Endothelial cell of umbilical vein (primary cell): ENCODE results near the gene NT5C1A. TPM values are rescaled to one million over a fixed set of nuclear protein-coding genes. Genes with fewer than 3 reads are reported as not detected.

ENCODE experiments used
- BruUV-seq: library from RNA; stranded (reverse); fragments of 400-500 nt; replicated peaks from 2 replicates; lab custom pipeline; 2021; lab: Mats Ljungman, UMichigan
- CTCF ChIA-PET: fragments of 300-600, 350-600 bp; sonication (Branson Sonifier 250); formaldehyde crosslinking; loops from one replicate; lab custom pipeline; 2021; ENCODE audit warnings: antibody characterized with exemption, inconsistent platforms; lab: Charles Lee
- POLR2A ChIA-PET: fragments of 300-600, 350-600 bp; sonication (Branson Sonifier 250); formaldehyde crosslinking; loops from one replicate; lab custom pipeline; 2021; ENCODE audit warnings: antibody characterized with exemption, inconsistent platforms; lab: Charles Lee
- DNase-seq: peaks from one replicate; pipeline ENCODE4 v3.0.0-alpha.2; 2011; ENCODE audit warnings: low read depth, low spot score
- FAIRE-seq: peaks from 2 replicates; lab custom pipeline; 2011; peaks lifted over from hg19 to GRCh38; lab: Jason Lieb, UNC
- H2AFZ ChIP-seq: 2 replicates; pipeline ENCODE4 v1.6.0; 2012; ENCODE audit warnings: low read depth, low read length, control low read depth, inconsistent platforms
- H3K27ac ChIP-seq: 2 replicates; pipeline ENCODE4 v1.5.1; 2011; ENCODE audit warnings: low read depth, mild to moderate bottlenecking, control low read depth, low read length, moderate library complexity; ENCODE audit not compliant: insufficient read depth
- H3K27me3 ChIP-seq, 2 experiments: 2 replicates each; pipeline versions ENCODE4 v1.6.0 to v1.6.1; 2011; ENCODE audit warnings: low read length in 2 of 2, mixed read lengths in 1 of 2; ENCODE audit not compliant: control insufficient read depth in 2 of 2, insufficient read depth in 2 of 2
- H3K36me3 ChIP-seq, 2 experiments: 2 replicates in 1 of 2; 3 replicates in 1 of 2; pipeline ENCODE4 v1.5.1; 2011; ENCODE audit warnings: low read length in 2 of 2, mild to moderate bottlenecking in 1 of 2, moderate library complexity in 1 of 2; ENCODE audit not compliant: control insufficient read depth in 2 of 2, insufficient read depth in 2 of 2; ENCODE audit errors: extremely low read depth in 1 of 2
- H3K4me1 ChIP-seq: 3 replicates; pipeline ENCODE4 v1.5.1; 2011; ENCODE audit warnings: mild to moderate bottlenecking, low read length; ENCODE audit not compliant: control insufficient read depth, insufficient read depth; ENCODE audit errors: extremely low read depth
- H3K4me2 ChIP-seq: 2 replicates; pipeline ENCODE4 v1.6.1; 2011; ENCODE audit warnings: low read length, control low read depth, mixed read lengths; ENCODE audit not compliant: insufficient read depth
- H3K4me3 ChIP-seq, 3 experiments: fragments of 200-600 bp in 1 of 3; sonication (generic), shearing (Covaris generic) in 1 of 3; replicated peaks in 1 of 3; 2 replicates each; pipeline ENCODE4 v1.5.1; 2011 to 2016; ENCODE audit warnings: control low read depth in 3 of 3, low read length in 3 of 3, mild to moderate bottlenecking in 2 of 3, inconsistent platforms in 1 of 3, low read depth in 1 of 3, moderate library complexity in 1 of 3; ENCODE audit not compliant: insufficient read depth in 1 of 3
- H3K79me2 ChIP-seq: 2 replicates; pipeline ENCODE4 v1.6.0; 2012; ENCODE audit warnings: low read length, inconsistent platforms; ENCODE audit not compliant: control insufficient read depth, insufficient read depth
- H3K9ac ChIP-seq: replicated peaks from 2 replicates; pipeline ENCODE3; 2011; ENCODE audit warnings: low read length, control low read depth; ENCODE audit not compliant: insufficient read depth; ENCODE audit errors: extremely low read depth
- H3K9me1 ChIP-seq: replicated peaks from 3 replicates; pipeline ENCODE4 v1.6.0; 2011; ENCODE audit warnings: mild to moderate bottlenecking, low read length; ENCODE audit not compliant: control insufficient read depth, insufficient read depth; ENCODE audit errors: extremely low read depth
- H3K9me3 ChIP-seq: replicated peaks from 2 replicates; pipeline ENCODE4 v1.5.1; 2012; ENCODE audit warnings: low read length, inconsistent platforms; ENCODE audit not compliant: control insufficient read depth, insufficient read depth
- H4K20me1 ChIP-seq: replicated peaks from 2 replicates; pipeline ENCODE3; 2011; ENCODE audit warnings: mild to moderate bottlenecking, low read length; ENCODE audit not compliant: control insufficient read depth, insufficient read depth; ENCODE audit errors: extremely low read depth
- CTCF ChIP-seq, 2 donors: IDR thresholded peaks; 1 replicate in 1 of 2; 2 replicates in 1 of 2; pipeline ENCODE4 v1.5.1; 2011; ENCODE audit warnings: low read length in 2 of 2, mild to moderate bottlenecking in 2 of 2, moderate library complexity in 2 of 2, control low read depth in 1 of 2, inconsistent platforms in 1 of 2, low read depth in 1 of 2; ENCODE audit not compliant: insufficient read depth in 1 of 2; ENCODE audit errors: extremely low read depth in 1 of 2
- EZH2 ChIP-seq: IDR thresholded peaks from 2 replicates; pipeline ENCODE4 v1.6.1; 2012; ENCODE audit warnings: borderline replicate concordance, low read depth, mild to moderate bottlenecking, moderate library complexity, low read length, inconsistent platforms; ENCODE audit not compliant: severe bottlenecking
- FOS ChIP-seq: IDR thresholded peaks from 2 replicates; pipeline ENCODE4 v1.6.1; 2011; ENCODE audit warnings: mild to moderate bottlenecking, low read length, moderate library complexity, borderline replicate concordance; ENCODE audit not compliant: insufficient read depth
- GATA2 ChIP-seq: IDR thresholded peaks from 2 replicates; pipeline ENCODE4 v1.7.0; 2011; ENCODE audit warnings: low read depth, mild to moderate bottlenecking, moderate library complexity, mixed read lengths, low read length; ENCODE audit not compliant: insufficient read length, insufficient read depth
- JUN ChIP-seq: IDR thresholded peaks from 2 replicates; pipeline ENCODE4 v1.6.1; 2011; ENCODE audit warnings: borderline replicate concordance, low read depth; ENCODE audit not compliant: insufficient read length, insufficient read depth
- MAX ChIP-seq: IDR thresholded peaks from 2 replicates; pipeline ENCODE4 v1.6.1; 2011; ENCODE audit not compliant: insufficient read depth, insufficient read length
- MYC ChIP-seq: IDR thresholded peaks from one replicate; pipeline ENCODE4 v1.6.1; 2011; ENCODE audit warnings: mild to moderate bottlenecking, low read depth, low read length
- POLR2A ChIP-seq: IDR thresholded peaks from 2 replicates; pipeline ENCODE4 v1.6.1; 2012; ENCODE audit warnings: low read depth, mild to moderate bottlenecking, control low read depth, low read length
- POLR2AphosphoS5 ChIP-seq: IDR thresholded peaks from 2 replicates; pipeline ENCODE4 v1.6.1; 2012; ENCODE audit warnings: low read depth, mild to moderate bottlenecking, control low read depth, low read length, moderate library complexity; ENCODE audit not compliant: insufficient read depth
- dilution Hi-C: fragments of 300-500 bp; cut with MboI; formaldehyde crosslinking; loops from one replicate; pipeline ENCODE4 v1.15.0; 2019; ENCODE audit warnings: low sequenced_read_pairs; ENCODE audit not compliant: extremely low pct_ligation_motif_present
- intact Hi-C: fragments of 100-400 bp; cut with micrococcal nuclease; formaldehyde crosslinking; loops from one replicate; pipeline ENCODE4 v1.10.0; 2022
- polyA plus RNA-seq, 4 experiments: library from polyadenylated mRNA; depleted of rRNA in 3 of 4; stranded (reverse) in 3 of 4; unstranded in 1 of 4; fragments of >200 nt; gene quantifications; 2 replicates each; pipeline versions ENCODE4 v1.2.1 to v1.2.3, GENCODE V29; 2011 to 2012; ENCODE audit warnings: missing spikeins in 1 of 4
- total RNA-seq: library from RNA; stranded (reverse); gene quantifications from 2 replicates; pipeline ENCODE4 v1.2.3, GENCODE V29; 2021

Gene NT5C1A
- total and polyA plus RNA-seq, 2 donors (not counting 3 experiments of a cell fraction or from before 2014, with no cell fraction given): not detected

- H2AFZ ChIP-seq: no peak overlapping the region
- ChIA-PET POLR2A (no interaction called here), CTCF (interaction anchor here (0.7 to 5.2 kb wide), 8 partner anchors 9 to 64 kb away, joined by 3 to 64 read pairs (median 3); no protein-coding TSS in a partner anchor)
- H3K27ac ChIP-seq: no peak overlapping the region
- intact Hi-C loops: no loop called here
- H3K27me3 ChIP-seq: peaks cover 14 to 24% of the 10 kb centered on the region in 2 experiments
- H3K79me2 ChIP-seq: no peaks in the 10 kb centered on the region
- no peak overlapping the region for H3K4me3 ChIP-seq
- dilution Hi-C loops: no loop called here
- no peak for DNase-seq
- FAIRE-seq: no peak
- TF ChIP-seq POLR2AphosphoS5 (no peak), MYC (no peak), POLR2A (no peak), MAX (no peak), EZH2 (no peak)
- no TSS peak for BruUV-seq
- H3K4me2 ChIP-seq: no peak overlapping the region
- no peaks in the 10 kb centered on the region for H3K36me3 ChIP-seq
- no peaks in the 10 kb centered on the region for H3K4me1 ChIP-seq
- H3K9me3 ChIP-seq: no peaks in the 10 kb centered on the region
- H4K20me1 ChIP-seq: no peaks in the 10 kb centered on the region
- no peaks in the 10 kb centered on the region for H3K9me1 ChIP-seq
- no peak overlapping the region for H3K9ac ChIP-seq
Measured at GRCh38 chr1:39647247-39647646, 24.7 kb downstream of the NT5C1A start.

DNA sequence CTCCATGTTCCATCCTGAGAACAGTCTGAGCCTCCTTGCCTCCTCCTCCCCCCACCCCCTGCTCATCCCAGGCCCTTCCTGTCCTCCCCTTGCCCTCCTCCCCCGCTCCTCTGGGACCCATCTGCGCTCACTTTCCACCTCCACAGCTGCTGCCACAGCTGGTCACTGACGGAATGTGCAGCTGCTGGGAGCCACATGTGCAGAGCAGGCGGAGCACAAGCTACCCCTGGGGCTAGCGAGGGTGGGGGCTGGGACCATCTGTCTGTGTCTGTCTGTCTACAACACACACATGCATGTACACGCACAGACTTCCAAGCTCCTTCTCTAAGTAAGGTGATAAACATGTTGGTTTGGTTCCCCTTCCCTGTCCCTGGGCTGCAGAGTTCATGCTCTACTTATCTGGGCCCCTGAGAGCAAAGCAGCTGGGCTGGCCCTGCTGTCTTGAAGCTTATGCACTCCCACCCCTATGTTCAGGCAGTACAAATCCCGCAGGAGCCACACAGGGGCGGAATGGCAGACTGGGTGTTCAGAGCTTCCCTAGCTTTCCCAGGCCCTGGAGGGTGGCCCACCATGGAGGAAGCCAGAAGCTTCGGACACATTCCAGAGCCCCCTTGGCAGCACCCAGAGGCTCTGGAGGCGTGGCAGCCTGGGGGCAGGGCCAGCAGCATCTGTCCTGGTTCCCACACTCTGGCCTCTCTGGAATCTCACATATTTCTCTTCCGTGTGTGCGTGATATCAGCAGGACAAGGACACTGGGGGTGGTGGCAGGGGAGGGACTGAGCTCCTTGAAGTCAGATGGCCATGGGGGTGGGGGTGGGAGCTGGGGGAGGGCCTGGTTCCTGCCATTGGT lies 25.4 kb downstream of the NT5C1A start:
- no peak overlapping the region for H3K4me2 ChIP-seq
- intact Hi-C loops (no loop called here), dilution Hi-C loops (no loop called here)
- FAIRE-seq: no peak
- no peaks in the 10 kb centered on the region for H3K9me1 ChIP-seq
- H3K4me1 ChIP-seq: no peaks in the 10 kb centered on the region
- H3K79me2 ChIP-seq: no peaks in the 10 kb centered on the region
- no peaks in the 10 kb centered on the region for H4K20me1 ChIP-seq
- no peak overlapping the region for H3K4me3 ChIP-seq
- no peak overlapping the region for H3K9ac ChIP-seq
- H3K27ac ChIP-seq: no peak overlapping the region
- no peaks in the 10 kb centered on the region for H3K9me3 ChIP-seq
- H3K27me3 ChIP-seq: peaks cover 14 to 24% of the 10 kb centered on the region in 2 experiments
- ChIA-PET CTCF (interaction anchor here (1.2 to 5.2 kb wide), 5 partner anchors 11 to 50 kb away, joined by 3 to 64 read pairs (median 3); no protein-coding TSS in a partner anchor), POLR2A (no interaction called here)
- TF ChIP-seq MAX (no peak), GATA2 (no peak), MYC (no peak), POLR2A (no peak), CTCF (IDR thresholded peaks at IDR 0.05; ENCODE audit: extremely low read depth in 1 of 2, insufficient read depth in 1 of 2, low read depth in 1 of 2, low read length in 2 of 2) (no peak), JUN (no peak), EZH2 (no peak), FOS (no peak), POLR2AphosphoS5 (no peak)
- no peaks in the 10 kb centered on the region for H3K36me3 ChIP-seq
- no peak overlapping the region for H2AFZ ChIP-seq
- no TSS peak for BruUV-seq
- no peak for DNase-seq
